GM23338 (cell line): Measurements from ENCODE around the gene HUS1. TPM values are rescaled to one million over a fixed set of nuclear protein-coding genes. Genes with fewer than 3 reads are reported as not detected.

Experiments used
- ATAC-seq: fragments of 200-7000 bp; cut with Tn5 transposase; 3 replicates; pipeline ENCODE4 v1.9.1; 2020
- DNase-seq: peaks from one replicate; pipeline ENCODE4 v3.0.0-alpha.2; 2015; ENCODE audit warnings: low spot score
- H2AFZ ChIP-seq: fragments of 200-600 bp; sonication (generic); 2 replicates; pipeline ENCODE4 v1.8.0; 2016; ENCODE audit warnings: antibody characterized with exemption, mild to moderate bottlenecking, moderate library complexity
- H3F3A ChIP-seq: fragments of 200-600 bp; sonication (generic); replicated peaks from 2 replicates; pipeline ENCODE4 v1.8.0; 2017; ENCODE audit warnings: antibody characterized with exemption, mixed run types, low read depth
- H3K27ac ChIP-seq: fragments of 200-600 bp; sonication (generic); 2 replicates; pipeline ENCODE4 v1.6.1; 2016; ENCODE audit warnings: low read depth
- H3K27me3 ChIP-seq: fragments of 200-600 bp; sonication (generic); 2 replicates; pipeline ENCODE4 v1.8.0; 2016; ENCODE audit warnings: mild to moderate bottlenecking, mixed run types, moderate library complexity; ENCODE audit not compliant: insufficient read depth
- H3K36me3 ChIP-seq: fragments of 200-600 bp; sonication (generic); 2 replicates; pipeline ENCODE4 v1.8.0; 2016; ENCODE audit warnings: mild to moderate bottlenecking; ENCODE audit not compliant: insufficient read depth
- H3K4me1 ChIP-seq: fragments of 200-600 bp; sonication (generic); 2 replicates; pipeline ENCODE4 v1.8.0; 2016; ENCODE audit warnings: mild to moderate bottlenecking, moderate library complexity; ENCODE audit not compliant: insufficient read depth
- H3K4me2 ChIP-seq: fragments of 200-600 bp; sonication (generic); 2 replicates; pipeline ENCODE4 v1.7.1; 2017; ENCODE audit warnings: mixed run types
- H3K4me3 ChIP-seq: fragments of 200-600 bp; sonication (generic); 2 replicates; pipeline ENCODE4 v1.6.1; 2016; ENCODE audit warnings: mixed run types
- H3K79me2 ChIP-seq: fragments of 200-600 bp; sonication (generic); replicated peaks from 2 replicates; pipeline ENCODE4 v1.8.0; 2017; ENCODE audit warnings: mild to moderate bottlenecking; ENCODE audit not compliant: insufficient read depth
- H3K9me2 ChIP-seq: fragments of 200-600 bp; sonication (generic); 2 replicates; pipeline ENCODE4 v1.8.0; 2017; ENCODE audit not compliant: insufficient read depth
- H4K20me1 ChIP-seq: fragments of 200-600 bp; sonication (generic); replicated peaks from 2 replicates; pipeline ENCODE4 v1.8.0; 2017; ENCODE audit warnings: mild to moderate bottlenecking; ENCODE audit not compliant: insufficient read depth
- H3K27ac Mint-ChIP-seq: 2 replicates; pipeline ENCODE4 v1.8.0; 2020; ENCODE audit warnings: inconsistent platforms, mild to moderate bottlenecking, moderate library complexity, mixed read lengths
- H3K27me3 Mint-ChIP-seq: 3 replicates; pipeline ENCODE4 v1.8.0; 2022; ENCODE audit warnings: low read depth, mild to moderate bottlenecking, moderate library complexity, mixed read lengths, inconsistent platforms; ENCODE audit not compliant: insufficient read depth, poor library complexity
- H3K36me3 Mint-ChIP-seq: 3 replicates; pipeline ENCODE4 v1.8.0; 2021; ENCODE audit warnings: low read depth, mild to moderate bottlenecking, inconsistent platforms, moderate library complexity, mixed read lengths
- H3K4me1 Mint-ChIP-seq: 3 replicates; pipeline ENCODE4 v1.8.0; 2020; ENCODE audit warnings: mild to moderate bottlenecking, inconsistent platforms, mixed read lengths
- H3K4me3 Mint-ChIP-seq: 3 replicates; pipeline ENCODE4 v1.8.0; 2021; ENCODE audit warnings: moderate library complexity, mild to moderate bottlenecking, inconsistent platforms, mixed read lengths
- H3K9me3 Mint-ChIP-seq: 3 replicates; pipeline ENCODE4 v1.8.0; 2020; ENCODE audit warnings: moderate library complexity, mild to moderate bottlenecking, inconsistent platforms, mixed read lengths
- CREB1 ChIP-seq: fragments of 250-450 bp; sonication (Bioruptor Pico); IDR thresholded peaks from 2 replicates; pipeline ENCODE4 v1.5.0; 2020; ENCODE audit warnings: low read depth, mild to moderate bottlenecking, moderate library complexity
- EZH2 ChIP-seq: fragments of 200-600 bp; sonication (generic); IDR thresholded peaks from one replicate; pipeline ENCODE4 v1.8.0; 2017; ENCODE audit warnings: antibody characterized with exemption, mild to moderate bottlenecking, low read depth; ENCODE audit not compliant: unreplicated experiment
- EZH2phosphoT487 ChIP-seq: fragments of 200-600 bp; sonication (generic); IDR thresholded peaks from one replicate; pipeline ENCODE4 v1.8.1; 2018; ENCODE audit warnings: antibody characterized with exemption; ENCODE audit not compliant: unreplicated experiment
- JUNB ChIP-seq: IDR thresholded peaks from one replicate; pipeline ENCODE4 v1.6.1; 2016; ENCODE audit warnings: antibody characterized with exemption; ENCODE audit not compliant: unreplicated experiment
- NANOG ChIP-seq: IDR thresholded peaks from 2 replicates; pipeline ENCODE4 v1.6.1; 2016; ENCODE audit warnings: antibody characterized with exemption, borderline replicate concordance
- POLR2AphosphoS5 ChIP-seq: IDR thresholded peaks from 2 replicates; pipeline ENCODE4 v1.6.1; 2016; ENCODE audit warnings: antibody characterized with exemption, low read depth
- STAT1 ChIP-seq: IDR thresholded peaks from one replicate; pipeline ENCODE4 v1.6.1; 2016; ENCODE audit warnings: antibody characterized with exemption; ENCODE audit not compliant: unreplicated experiment
- ZNF114 ChIP-seq: fragments of 250-450 bp; sonication (Bioruptor Pico); IDR thresholded peaks from 2 replicates; pipeline ENCODE4 v1.5.0; 2020; ENCODE audit warnings: mild to moderate bottlenecking, moderate library complexity
- ZNF331 ChIP-seq: fragments of 250-450 bp; sonication (Bioruptor Pico); IDR thresholded peaks from 2 replicates; pipeline ENCODE4 v1.5.0; 2020; ENCODE audit warnings: low read depth, mild to moderate bottlenecking, moderate library complexity
- polyA plus RNA-seq: library from polyadenylated mRNA; unstranded; fragments of >200 nt; fragmentation: Nextera tagmentation; extraction: Ambion mirVana; gene quantifications from 2 replicates; pipeline ENCODE4 v1.2.1, GENCODE V29; 2016
- total RNA-seq: library from RNA; depleted of rRNA; stranded (reverse); fragments of >200 nt; shearing (Covaris generic); gene quantifications from 2 replicates; pipeline ENCODE4 v1.2.3, GENCODE V29; 2014
- TF ChIP-seq, protein P1 (sequence below): IDR thresholded peaks from one replicate; pipeline ENCODE4 v1.6.1; 2018; ENCODE audit warnings: antibody characterized with exemption; ENCODE audit not compliant: unreplicated experiment
- TF ChIP-seq, protein P2 (sequence below), 2 experiments: fragments of 200-600 bp in 1 of 2; sonication (generic) in 1 of 2; conservative IDR thresholded peaks; 2 replicates each; pipeline versions ENCODE4 v1.5.1 to v1.6.1; 2016 to 2017; ENCODE audit warnings: antibody characterized with exemption in 2 of 2, low read depth in 2 of 2, mild to moderate bottlenecking in 2 of 2, moderate library complexity in 1 of 2
- TF ChIP-seq, protein P3 (sequence below): IDR thresholded peaks from 2 replicates; pipeline ENCODE4 v1.6.1; 2016; ENCODE audit warnings: antibody characterized with exemption
- TF ChIP-seq, protein P4 (sequence below): fragments of 250-450 bp; sonication (Bioruptor Pico); IDR thresholded peaks from 2 replicates; pipeline ENCODE4 v1.5.0; 2020; ENCODE audit warnings: mild to moderate bottlenecking, moderate library complexity

Gene HUS1
- total and polyA plus RNA-seq, 2 experiments from 2014 or later = 14.9 to 29.7 TPM

DNA sequence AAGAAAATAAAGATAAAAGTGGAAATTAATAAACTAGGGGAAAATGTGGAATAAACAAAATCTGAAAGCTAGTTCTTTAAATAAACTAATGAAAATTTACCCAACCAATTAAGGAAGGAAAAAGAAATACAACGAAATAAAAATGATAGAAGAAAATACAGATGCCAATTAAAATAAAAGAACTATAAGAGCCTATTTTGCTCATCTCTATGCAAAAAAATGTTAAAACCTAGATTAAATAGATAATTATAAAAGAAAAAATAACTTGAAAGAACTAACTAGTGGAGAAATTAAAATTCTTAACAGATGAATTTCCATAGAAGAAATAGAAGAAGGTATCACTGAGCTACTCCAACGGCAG, 63.8 kb downstream of the HUS1 start:
- H3K4me3 Mint-ChIP-seq = no peak overlapping the region
- Histone ChIP-seq H4K20me1 (no peaks in the 10 kb centered on the region), H3F3A (no peaks in the 10 kb centered on the region), H3K4me2 (no peak overlapping the region), H3K9me2 (no peaks in the 10 kb centered on the region), H3K36me3 (no peaks in the 10 kb centered on the region), H3K4me1 (no peaks in the 10 kb centered on the region; the same call in none of the 2 replicates), H3K27ac (no peak overlapping the region), H2AFZ (no peak overlapping the region), H3K27me3 (no peaks in the 10 kb centered on the region), H3K79me2 (no peaks in the 10 kb centered on the region), H3K4me3 (no peak overlapping the region)
- no peaks in the 10 kb centered on the region; the same call in 1 of the 3 replicates for H3K9me3 Mint-ChIP-seq
- H3K36me3 Mint-ChIP-seq = 0 out of 3 replicates have a peak, but pooled peaks cover 1% of the 10 kb centered on the region
- 0 out of 2 replicates have a peak overlapping the region, but pooled peaks have one; percentile 36 for H3K27ac Mint-ChIP-seq
- no peak for DNase-seq
- H3K4me1 Mint-ChIP-seq = peaks cover 16% of the 10 kb centered on the region; the same call in 2 of the 3 replicates
- ATAC-seq = no peak
- no peak for TF ChIP-seq NANOG
- TF ChIP-seq EZH2 = no peak
- TF ChIP-seq STAT1 = no peak
- TF ChIP-seq, protein P1, sequence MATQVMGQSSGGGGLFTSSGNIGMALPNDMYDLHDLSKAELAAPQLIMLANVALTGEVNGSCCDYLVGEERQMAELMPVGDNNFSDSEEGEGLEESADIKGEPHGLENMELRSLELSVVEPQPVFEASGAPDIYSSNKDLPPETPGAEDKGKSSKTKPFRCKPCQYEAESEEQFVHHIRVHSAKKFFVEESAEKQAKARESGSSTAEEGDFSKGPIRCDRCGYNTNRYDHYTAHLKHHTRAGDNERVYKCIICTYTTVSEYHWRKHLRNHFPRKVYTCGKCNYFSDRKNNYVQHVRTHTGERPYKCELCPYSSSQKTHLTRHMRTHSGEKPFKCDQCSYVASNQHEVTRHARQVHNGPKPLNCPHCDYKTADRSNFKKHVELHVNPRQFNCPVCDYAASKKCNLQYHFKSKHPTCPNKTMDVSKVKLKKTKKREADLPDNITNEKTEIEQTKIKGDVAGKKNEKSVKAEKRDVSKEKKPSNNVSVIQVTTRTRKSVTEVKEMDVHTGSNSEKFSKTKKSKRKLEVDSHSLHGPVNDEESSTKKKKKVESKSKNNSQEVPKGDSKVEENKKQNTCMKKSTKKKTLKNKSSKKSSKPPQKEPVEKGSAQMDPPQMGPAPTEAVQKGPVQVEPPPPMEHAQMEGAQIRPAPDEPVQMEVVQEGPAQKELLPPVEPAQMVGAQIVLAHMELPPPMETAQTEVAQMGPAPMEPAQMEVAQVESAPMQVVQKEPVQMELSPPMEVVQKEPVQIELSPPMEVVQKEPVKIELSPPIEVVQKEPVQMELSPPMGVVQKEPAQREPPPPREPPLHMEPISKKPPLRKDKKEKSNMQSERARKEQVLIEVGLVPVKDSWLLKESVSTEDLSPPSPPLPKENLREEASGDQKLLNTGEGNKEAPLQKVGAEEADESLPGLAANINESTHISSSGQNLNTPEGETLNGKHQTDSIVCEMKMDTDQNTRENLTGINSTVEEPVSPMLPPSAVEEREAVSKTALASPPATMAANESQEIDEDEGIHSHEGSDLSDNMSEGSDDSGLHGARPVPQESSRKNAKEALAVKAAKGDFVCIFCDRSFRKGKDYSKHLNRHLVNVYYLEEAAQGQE = no peak
- no peak for TF ChIP-seq JUNB
- TF ChIP-seq EZH2phosphoT487 = no peak
- TF ChIP-seq, protein P2, sequence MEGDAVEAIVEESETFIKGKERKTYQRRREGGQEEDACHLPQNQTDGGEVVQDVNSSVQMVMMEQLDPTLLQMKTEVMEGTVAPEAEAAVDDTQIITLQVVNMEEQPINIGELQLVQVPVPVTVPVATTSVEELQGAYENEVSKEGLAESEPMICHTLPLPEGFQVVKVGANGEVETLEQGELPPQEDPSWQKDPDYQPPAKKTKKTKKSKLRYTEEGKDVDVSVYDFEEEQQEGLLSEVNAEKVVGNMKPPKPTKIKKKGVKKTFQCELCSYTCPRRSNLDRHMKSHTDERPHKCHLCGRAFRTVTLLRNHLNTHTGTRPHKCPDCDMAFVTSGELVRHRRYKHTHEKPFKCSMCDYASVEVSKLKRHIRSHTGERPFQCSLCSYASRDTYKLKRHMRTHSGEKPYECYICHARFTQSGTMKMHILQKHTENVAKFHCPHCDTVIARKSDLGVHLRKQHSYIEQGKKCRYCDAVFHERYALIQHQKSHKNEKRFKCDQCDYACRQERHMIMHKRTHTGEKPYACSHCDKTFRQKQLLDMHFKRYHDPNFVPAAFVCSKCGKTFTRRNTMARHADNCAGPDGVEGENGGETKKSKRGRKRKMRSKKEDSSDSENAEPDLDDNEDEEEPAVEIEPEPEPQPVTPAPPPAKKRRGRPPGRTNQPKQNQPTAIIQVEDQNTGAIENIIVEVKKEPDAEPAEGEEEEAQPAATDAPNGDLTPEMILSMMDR (conservative IDR thresholded peaks at IDR 0.05; ENCODE audit: low read depth in 2 of 2) = no peak
- TF ChIP-seq, protein P3, sequence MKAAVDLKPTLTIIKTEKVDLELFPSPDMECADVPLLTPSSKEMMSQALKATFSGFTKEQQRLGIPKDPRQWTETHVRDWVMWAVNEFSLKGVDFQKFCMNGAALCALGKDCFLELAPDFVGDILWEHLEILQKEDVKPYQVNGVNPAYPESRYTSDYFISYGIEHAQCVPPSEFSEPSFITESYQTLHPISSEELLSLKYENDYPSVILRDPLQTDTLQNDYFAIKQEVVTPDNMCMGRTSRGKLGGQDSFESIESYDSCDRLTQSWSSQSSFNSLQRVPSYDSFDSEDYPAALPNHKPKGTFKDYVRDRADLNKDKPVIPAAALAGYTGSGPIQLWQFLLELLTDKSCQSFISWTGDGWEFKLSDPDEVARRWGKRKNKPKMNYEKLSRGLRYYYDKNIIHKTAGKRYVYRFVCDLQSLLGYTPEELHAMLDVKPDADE = no peak
- no peak for TF ChIP-seq ZNF114 (CRISPR knock-in tag)
- TF ChIP-seq, protein P4, sequence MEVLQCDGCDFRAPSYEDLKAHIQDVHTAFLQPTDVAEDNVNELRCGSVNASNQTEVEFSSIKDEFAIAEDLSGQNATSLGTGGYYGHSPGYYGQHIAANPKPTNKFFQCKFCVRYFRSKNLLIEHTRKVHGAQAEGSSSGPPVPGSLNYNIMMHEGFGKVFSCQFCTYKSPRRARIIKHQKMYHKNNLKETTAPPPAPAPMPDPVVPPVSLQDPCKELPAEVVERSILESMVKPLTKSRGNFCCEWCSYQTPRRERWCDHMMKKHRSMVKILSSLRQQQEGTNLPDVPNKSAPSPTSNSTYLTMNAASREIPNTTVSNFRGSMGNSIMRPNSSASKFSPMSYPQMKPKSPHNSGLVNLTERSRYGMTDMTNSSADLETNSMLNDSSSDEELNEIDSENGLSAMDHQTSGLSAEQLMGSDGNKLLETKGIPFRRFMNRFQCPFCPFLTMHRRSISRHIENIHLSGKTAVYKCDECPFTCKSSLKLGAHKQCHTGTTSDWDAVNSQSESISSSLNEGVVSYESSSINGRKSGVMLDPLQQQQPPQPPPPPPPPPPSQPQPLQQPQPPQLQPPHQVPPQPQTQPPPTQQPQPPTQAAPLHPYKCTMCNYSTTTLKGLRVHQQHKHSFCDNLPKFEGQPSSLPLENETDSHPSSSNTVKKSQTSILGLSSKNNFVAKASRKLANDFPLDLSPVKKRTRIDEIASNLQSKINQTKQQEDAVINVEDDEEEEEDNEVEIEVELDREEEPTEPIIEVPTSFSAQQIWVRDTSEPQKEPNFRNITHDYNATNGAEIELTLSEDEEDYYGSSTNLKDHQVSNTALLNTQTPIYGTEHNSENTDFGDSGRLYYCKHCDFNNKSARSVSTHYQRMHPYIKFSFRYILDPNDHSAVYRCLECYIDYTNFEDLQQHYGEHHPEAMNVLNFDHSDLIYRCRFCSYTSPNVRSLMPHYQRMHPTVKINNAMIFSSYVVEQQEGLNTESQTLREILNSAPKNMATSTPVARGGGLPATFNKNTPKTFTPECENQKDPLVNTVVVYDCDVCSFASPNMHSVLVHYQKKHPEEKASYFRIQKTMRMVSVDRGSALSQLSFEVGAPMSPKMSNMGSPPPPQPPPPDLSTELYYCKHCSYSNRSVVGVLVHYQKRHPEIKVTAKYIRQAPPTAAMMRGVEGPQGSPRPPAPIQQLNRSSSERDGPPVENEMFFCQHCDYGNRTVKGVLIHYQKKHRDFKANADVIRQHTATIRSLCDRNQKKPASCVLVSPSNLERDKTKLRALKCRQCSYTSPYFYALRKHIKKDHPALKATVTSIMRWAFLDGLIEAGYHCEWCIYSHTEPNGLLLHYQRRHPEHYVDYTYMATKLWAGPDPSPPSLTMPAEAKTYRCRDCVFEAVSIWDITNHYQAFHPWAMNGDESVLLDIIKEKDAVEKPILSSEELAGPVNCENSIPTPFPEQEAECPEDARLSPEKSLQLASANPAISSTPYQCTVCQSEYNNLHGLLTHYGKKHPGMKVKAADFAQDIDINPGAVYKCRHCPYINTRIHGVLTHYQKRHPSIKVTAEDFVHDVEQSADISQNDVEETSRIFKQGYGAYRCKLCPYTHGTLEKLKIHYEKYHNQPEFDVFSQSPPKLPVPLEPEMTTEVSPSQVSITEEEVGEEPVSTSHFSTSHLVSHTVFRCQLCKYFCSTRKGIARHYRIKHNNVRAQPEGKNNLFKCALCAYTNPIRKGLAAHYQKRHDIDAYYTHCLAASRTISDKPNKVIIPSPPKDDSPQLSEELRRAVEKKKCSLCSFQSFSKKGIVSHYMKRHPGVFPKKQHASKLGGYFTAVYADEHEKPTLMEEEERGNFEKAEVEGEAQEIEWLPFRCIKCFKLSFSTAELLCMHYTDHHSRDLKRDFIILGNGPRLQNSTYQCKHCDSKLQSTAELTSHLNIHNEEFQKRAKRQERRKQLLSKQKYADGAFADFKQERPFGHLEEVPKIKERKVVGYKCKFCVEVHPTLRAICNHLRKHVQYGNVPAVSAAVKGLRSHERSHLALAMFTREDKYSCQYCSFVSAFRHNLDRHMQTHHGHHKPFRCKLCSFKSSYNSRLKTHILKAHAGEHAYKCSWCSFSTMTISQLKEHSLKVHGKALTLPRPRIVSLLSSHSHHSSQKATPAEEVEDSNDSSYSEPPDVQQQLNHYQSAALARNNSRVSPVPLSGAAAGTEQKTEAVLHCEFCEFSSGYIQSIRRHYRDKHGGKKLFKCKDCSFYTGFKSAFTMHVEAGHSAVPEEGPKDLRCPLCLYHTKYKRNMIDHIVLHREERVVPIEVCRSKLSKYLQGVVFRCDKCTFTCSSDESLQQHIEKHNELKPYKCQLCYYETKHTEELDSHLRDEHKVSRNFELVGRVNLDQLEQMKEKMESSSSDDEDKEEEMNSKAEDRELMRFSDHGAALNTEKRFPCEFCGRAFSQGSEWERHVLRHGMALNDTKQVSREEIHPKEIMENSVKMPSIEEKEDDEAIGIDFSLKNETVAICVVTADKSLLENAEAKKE = no peak
- TF ChIP-seq POLR2AphosphoS5 = no peak
- TF ChIP-seq CREB1 (CRISPR knock-in tag) = no peak
- TF ChIP-seq ZNF331 (CRISPR knock-in tag) = no peak
- no peaks in the 10 kb centered on the region for H3K27me3 Mint-ChIP-seq
